Upper lobe of left lung (tissue), 4 donors: Measurements from ENCODE around the gene FER.

ENCODE experiments used
- EP300 ChIP-seq, 4 donors: sonication (generic); formaldehyde crosslinking; IDR thresholded peaks; one replicate each; pipeline ENCODE4 v1.5.1; 2017; ENCODE audit warnings: antibody characterized with exemption in 4 of 4, control low read depth in 2 of 4
- POLR2A ChIP-seq, 4 donors: fragments of 450-650 bp; IDR thresholded peaks; one replicate each; pipeline ENCODE4 v1.5.1; 2016 to 2017; ENCODE audit warnings: antibody characterized with exemption in 4 of 4, mild to moderate bottlenecking in 2 of 4
- POLR2AphosphoS5 ChIP-seq, 2 donors: sonication (generic); formaldehyde crosslinking; IDR thresholded peaks; one replicate each; pipeline ENCODE4 v1.5.1; 2017; ENCODE audit warnings: antibody characterized with exemption in 2 of 2
- TF ChIP-seq, protein P1 (sequence below), 6 experiments: fragments of 450-650 bp in 4 of 6; fragments of 200-600 bp in 2 of 6; sonication (generic) in 2 of 6; IDR thresholded peaks; one replicate each; pipeline ENCODE4 v1.5.1; 2016 to 2019; ENCODE audit warnings: antibody characterized with exemption in 6 of 6

DNA sequence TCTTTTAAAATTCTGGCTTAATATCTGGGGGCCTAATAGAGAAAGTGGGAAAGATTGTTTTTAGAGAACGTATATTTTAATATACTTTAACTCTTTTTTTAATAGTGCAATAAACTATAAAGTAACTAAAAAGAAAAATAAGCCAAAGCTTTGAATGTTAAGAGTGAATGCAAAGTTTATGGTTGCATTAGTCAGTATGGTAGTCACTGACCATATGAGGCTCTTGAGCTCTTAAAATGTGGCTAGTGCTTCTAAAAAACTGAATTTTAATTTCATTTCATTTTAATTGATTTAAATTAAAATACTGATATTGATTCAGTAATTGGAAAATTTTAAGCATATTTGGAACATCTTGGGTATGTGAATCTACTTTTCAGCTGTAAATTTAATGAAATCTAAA lies 351.4 kb downstream of the FER start:
- TF ChIP-seq, protein P1, sequence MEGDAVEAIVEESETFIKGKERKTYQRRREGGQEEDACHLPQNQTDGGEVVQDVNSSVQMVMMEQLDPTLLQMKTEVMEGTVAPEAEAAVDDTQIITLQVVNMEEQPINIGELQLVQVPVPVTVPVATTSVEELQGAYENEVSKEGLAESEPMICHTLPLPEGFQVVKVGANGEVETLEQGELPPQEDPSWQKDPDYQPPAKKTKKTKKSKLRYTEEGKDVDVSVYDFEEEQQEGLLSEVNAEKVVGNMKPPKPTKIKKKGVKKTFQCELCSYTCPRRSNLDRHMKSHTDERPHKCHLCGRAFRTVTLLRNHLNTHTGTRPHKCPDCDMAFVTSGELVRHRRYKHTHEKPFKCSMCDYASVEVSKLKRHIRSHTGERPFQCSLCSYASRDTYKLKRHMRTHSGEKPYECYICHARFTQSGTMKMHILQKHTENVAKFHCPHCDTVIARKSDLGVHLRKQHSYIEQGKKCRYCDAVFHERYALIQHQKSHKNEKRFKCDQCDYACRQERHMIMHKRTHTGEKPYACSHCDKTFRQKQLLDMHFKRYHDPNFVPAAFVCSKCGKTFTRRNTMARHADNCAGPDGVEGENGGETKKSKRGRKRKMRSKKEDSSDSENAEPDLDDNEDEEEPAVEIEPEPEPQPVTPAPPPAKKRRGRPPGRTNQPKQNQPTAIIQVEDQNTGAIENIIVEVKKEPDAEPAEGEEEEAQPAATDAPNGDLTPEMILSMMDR (IDR thresholded peaks at IDR 0.05) = no peak
- no peak for TF ChIP-seq POLR2AphosphoS5 (IDR thresholded peaks at IDR 0.05)
- no peak for TF ChIP-seq EP300 (IDR thresholded peaks at IDR 0.05)
- no peak for TF ChIP-seq POLR2A (IDR thresholded peaks at IDR 0.05)
